Middle frontal gyrus (tissue), 1 donor: ENCODE data around the gene CDC14C.

Source experiments
- DNase-seq: peaks from one replicate; pipeline ENCODE4 v3.0.0-alpha.2; 2015; ENCODE audit warnings: low spot score; ENCODE audit errors: extremely low spot score

The CDC14C gene

GRCh38 chr7:48971173-48971572 is 46.8 kb downstream of the CDC14C start:
- DNase-seq: no peak

- DNase-seq: no peak
These were observed 51.9 kb downstream of the CDC14C start for GRCh38 chr7:48976253-48976652.

DNA sequence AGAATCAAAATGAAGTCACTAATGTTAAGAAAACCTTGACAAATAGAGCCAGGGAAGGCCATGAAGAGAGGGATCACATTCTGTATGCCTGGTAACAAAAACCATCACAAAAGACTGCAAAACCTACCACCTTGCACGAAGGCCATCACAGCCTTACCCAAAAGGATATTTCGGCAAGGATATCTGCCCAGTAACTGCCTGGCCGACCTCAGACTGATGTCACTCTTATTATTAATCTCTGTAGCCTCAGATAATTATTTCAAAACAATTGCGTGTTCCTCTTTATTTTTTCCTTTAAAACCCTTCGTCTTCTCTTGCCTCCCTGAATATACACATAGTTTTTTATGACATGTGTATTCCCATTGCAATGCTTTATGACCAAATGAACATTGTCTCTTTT is 52.5 kb downstream of the CDC14C start:
- no peak for DNase-seq
